HG02885 (cell line): ENCODE data around the gene FGFBP3.

Experiments used
- ATAC-seq: cut with Tn5 transposase; IDR thresholded peaks from one replicate; pipeline ENCODE4 v1.9.1; 2021; ENCODE audit warnings: mild to moderate bottlenecking; ENCODE audit not compliant: unreplicated experiment, poor library complexity

The FGFBP3 gene

GRCh38 chr10:91864099-91864498 is 45.2 kb downstream of the FGFBP3 start:
- no peak for ATAC-seq

- no peak for ATAC-seq
Observed at GRCh38 chr10:91860885-91861284, 48.4 kb downstream of the FGFBP3 start.

GRCh38 chr10:91856637-91857036 is 52.6 kb downstream of the FGFBP3 start:
- ATAC-seq = no peak
